HG03469 (cell line): ENCODE data around the gene YJEFN3.
A peak's percentile ranks its signal among the peaks of the same experiment; 100 is the strongest.

ENCODE experiments used
- ATAC-seq: cut with Tn5 transposase; IDR thresholded peaks from one replicate; pipeline ENCODE4 v1.9.1; 2021; ENCODE audit warnings: mild to moderate bottlenecking, moderate library complexity, moderate number of reproducible peaks; ENCODE audit not compliant: unreplicated experiment

The YJEFN3 gene

GRCh38 chr19:19515642-19516519 is 12.8 kb upstream of the YJEFN3 start, which contains the start of gene NDUFA13:
TSS of gene NDUFA13 (plus strand) at chr19:19516225. CDS start at chr19:19516239, 14 bp downstream.
- ATAC-seq: peak; percentile 79

GRCh38 chr19:19517235-19517619 is 11.5 kb upstream of the YJEFN3 start:
- ATAC-seq: no peak

GRCh38 chr19:19520989-19521388 is 7.7 kb upstream of the YJEFN3 start:
- no peak for ATAC-seq

GRCh38 chr19:19523177-19523576 is 5.5 kb upstream of the YJEFN3 start:
- no peak for ATAC-seq

- ATAC-seq: no peak
Measured at GRCh38 chr19:19524053-19524452, 4.7 kb upstream of the YJEFN3 start.

- no peak for ATAC-seq
Measured at GRCh38 chr19:19525611-19526380, 2.9 kb upstream of the YJEFN3 start.

- ATAC-seq: no peak
Measured at GRCh38 chr19:19526581-19527370, 1.9 kb upstream of the YJEFN3 start.

- ATAC-seq: no peak
Measured at GRCh38 chr19:19527371-19527656, 1.4 kb upstream of the YJEFN3 start.

GRCh38 chr19:19527674-19528625 is 761 bp upstream of the YJEFN3 start:
- no peak for ATAC-seq

GRCh38 chr19:19529783-19530422 is 1.2 kb downstream of the YJEFN3 start:
- no peak for ATAC-seq

- no peak for ATAC-seq
Measured at GRCh38 chr19:19530423-19530804, 1.7 kb downstream of the YJEFN3 start.

GRCh38 chr19:19530889-19531288 is 2.2 kb downstream of the YJEFN3 start:
- ATAC-seq: no peak

GRCh38 chr19:19531951-19532805 is 3.5 kb downstream of the YJEFN3 start:
- no peak for ATAC-seq

GRCh38 chr19:19532806-19533701 is 4.3 kb downstream of the YJEFN3 start:
- no peak for ATAC-seq

GRCh38 chr19:19533841-19534240 is 5.1 kb downstream of the YJEFN3 start:
- no peak for ATAC-seq

GRCh38 chr19:19534556-19535265 is 6.0 kb downstream of the YJEFN3 start:
- ATAC-seq: no peak
